CD4-positive, alpha-beta T cell (primary cell): ENCODE data around the gene CDRT4. TPM values are rescaled to one million over a fixed set of nuclear protein-coding genes. Genes with fewer than 3 reads are reported as not detected.

Experiments used
- ATAC-seq: fragments of 200-7000 bp; cut with Tn5 transposase; one replicate; pipeline ENCODE4 v1.10.0; 2022; ENCODE audit warnings: mild to moderate bottlenecking; ENCODE audit not compliant: poor library complexity
- CTCF ChIA-PET: fragments of 350-600 bp; sonication (Branson Sonifier 250); formaldehyde crosslinking; loops from one replicate; lab custom pipeline; 2021; ENCODE audit warnings: antibody characterized with exemption, inconsistent platforms; lab: Charles Lee
- POLR2A ChIA-PET: fragments of 350-600 bp; sonication (Branson Sonifier 250); formaldehyde crosslinking; loops from one replicate; lab custom pipeline; 2021; ENCODE audit warnings: antibody characterized with exemption, inconsistent platforms; lab: Charles Lee
- DNase-seq, 14 experiments: peaks; one replicate each; pipeline ENCODE4 v3.0.0-alpha.2; 2013 to 2020; ENCODE audit warnings: mixed read lengths in 2 of 14
- H3K27ac ChIP-seq, 2 donors: one replicate each; pipeline versions ENCODE4 v1.5.1 to v1.7.0; 2013; ENCODE audit warnings: low read length in 2 of 2, low read depth in 1 of 2, mild to moderate bottlenecking in 1 of 2
- H3K27me3 ChIP-seq, 2 experiments: 1 replicate in 1 of 2; 2 replicates in 1 of 2; pipeline versions ENCODE4 v1.6.1 to v1.7.0; 2013; ENCODE audit warnings: low read length in 2 of 2, control low read depth in 1 of 2, mild to moderate bottlenecking in 1 of 2, moderate library complexity in 1 of 2; ENCODE audit not compliant: insufficient read depth in 2 of 2, control insufficient read depth in 1 of 2
- H3K36me3 ChIP-seq: one replicate; pipeline ENCODE4 v1.6.1; 2013; ENCODE audit warnings: low read length, control low read depth; ENCODE audit not compliant: insufficient read depth
- H3K4me1 ChIP-seq: one replicate; pipeline ENCODE4 v1.6.1; 2013; ENCODE audit warnings: low read length, control low read depth; ENCODE audit not compliant: insufficient read depth
- H3K4me3 ChIP-seq: one replicate; pipeline ENCODE4 v1.5.1; 2013; ENCODE audit warnings: mild to moderate bottlenecking, low read length, moderate library complexity
- H3K9me3 ChIP-seq, 2 experiments: 1 replicate in 1 of 2; 2 replicates in 1 of 2; pipeline versions ENCODE4 v1.6.1 to v1.7.0; 2013; ENCODE audit warnings: low read length in 2 of 2, mild to moderate bottlenecking in 2 of 2, control low read depth in 1 of 2, moderate library complexity in 1 of 2; ENCODE audit not compliant: control insufficient read depth in 1 of 2, insufficient read depth in 1 of 2
- H3K27ac Mint-ChIP-seq: one replicate; pipeline ENCODE4 v1.8.0; 2020; ENCODE audit warnings: mixed read lengths
- H3K27me3 Mint-ChIP-seq: one replicate; pipeline ENCODE4 v1.8.0; 2021; ENCODE audit warnings: mixed read lengths
- H3K36me3 Mint-ChIP-seq: one replicate; pipeline ENCODE4 v1.8.0; 2021; ENCODE audit warnings: low read depth, mixed read lengths
- H3K4me1 Mint-ChIP-seq: one replicate; pipeline ENCODE4 v1.8.0; 2021; ENCODE audit warnings: low read depth, mixed read lengths
- H3K4me3 Mint-ChIP-seq: one replicate; pipeline ENCODE4 v1.8.0; 2020; ENCODE audit warnings: mild to moderate bottlenecking, mixed read lengths
- H3K9me3 Mint-ChIP-seq: one replicate; pipeline ENCODE4 v1.8.0; 2020; ENCODE audit warnings: mixed read lengths
- CTCF ChIP-seq: fragments of 200-600 bp; IDR thresholded peaks from one replicate; pipeline ENCODE4 v1.8.0; 2022; ENCODE audit warnings: antibody characterized with exemption, mild to moderate bottlenecking
- intact Hi-C, 2 experiments: fragments of 100-400 bp; cut with DNase I in 1 of 2; cut with micrococcal nuclease in 1 of 2; formaldehyde crosslinking; loops; one replicate each; pipeline versions ENCODE4 v1.15.1 to v1.9.0; 2023 to 2025; cut with DNase I, micrococcal nuclease
- total RNA-seq, 174 experiments: library from RNA in 2 of 174; stranded (reverse) in 2 of 174; gene quantifications; one replicate each; pipeline ENCODE4 v1.2.3 and lab custom pipeline; 2021 to 2026

The CDRT4 gene
- total RNA-seq, 2 experiments from 2014 or later = 0.89 to 3.3 TPM

- no peaks in the 10 kb centered on the region for H3K9me3 Mint-ChIP-seq
- Histone ChIP-seq H3K4me1 (peaks cover 10% of the 10 kb centered on the region), H3K27ac (no peak overlapping the region), H3K36me3 (peaks cover 10% of the 10 kb centered on the region), H3K27me3 (no peaks in the 10 kb centered on the region), H3K9me3 (no peaks in the 10 kb centered on the region), H3K4me3 (no peak overlapping the region)
- H3K27me3 Mint-ChIP-seq = no peaks in the 10 kb centered on the region
- DNase-seq (no peak), ATAC-seq (no peak)
- TF ChIP-seq CTCF = no peak
- peaks cover 29% of the 10 kb centered on the region for H3K36me3 Mint-ChIP-seq
- intact Hi-C loops = loop anchor here (1.0 to 2.0 kb wide), 2 partner anchors 246 to 247 kb away; no protein-coding TSS in a partner anchor
- ChIA-PET POLR2A (no interaction called here), CTCF (no interaction called here)
- no peak overlapping the region for H3K27ac Mint-ChIP-seq
- no peak overlapping the region for H3K4me3 Mint-ChIP-seq
- H3K4me1 Mint-ChIP-seq = peaks cover 6% of the 10 kb centered on the region
These were observed 36.3 kb upstream of the CDRT4 start for GRCh38 chr17:15503731-15504130.

- Mint-ChIP-seq H3K36me3 (peaks cover 28% of the 10 kb centered on the region), H3K9me3 (no peaks in the 10 kb centered on the region), H3K27ac (no peak overlapping the region), H3K4me3 (no peak overlapping the region), H3K4me1 (peaks cover 6% of the 10 kb centered on the region), H3K27me3 (no peaks in the 10 kb centered on the region)
- H3K9me3 ChIP-seq = no peaks in the 10 kb centered on the region
- ATAC-seq = peak; percentile 66
- no peak overlapping the region for H3K27ac ChIP-seq
- peak; percentile 21 to 75 (median 50) for DNase-seq
- no peaks in the 10 kb centered on the region for H3K27me3 ChIP-seq
- peaks cover 6% of the 10 kb centered on the region for H3K36me3 ChIP-seq
- peak; percentile 57 for TF ChIP-seq CTCF
- intact Hi-C loops = loop anchor here (1.0 to 2.0 kb wide), 2 partner anchors 245 to 246 kb away; no protein-coding TSS in a partner anchor
- peaks cover 10% of the 10 kb centered on the region for H3K4me1 ChIP-seq
- no peak overlapping the region for H3K4me3 ChIP-seq
- ChIA-PET POLR2A (interaction anchor here (1.2 kb wide), 1 partner anchor 8 kb away, joined by 4 read pairs; no protein-coding TSS in a partner anchor), CTCF (interaction anchor here (0.6 to 0.7 kb wide), 3 partner anchors 12 to 958 kb away, joined by 3 read pairs; no protein-coding TSS in a partner anchor)
These were observed 35.1 kb upstream of the CDRT4 start for GRCh38 chr17:15502369-15503112.

GRCh38 chr17:15501793-15502192, 34.4 kb upstream of the CDRT4 start:
- H3K4me1 Mint-ChIP-seq = peaks cover 6% of the 10 kb centered on the region
- H3K27me3 Mint-ChIP-seq = no peaks in the 10 kb centered on the region
- no peak overlapping the region for H3K27ac ChIP-seq
- no peaks in the 10 kb centered on the region for H3K9me3 ChIP-seq
- ChIA-PET CTCF (no interaction called here), POLR2A (no interaction called here)
- H3K9me3 Mint-ChIP-seq = no peaks in the 10 kb centered on the region
- no peak overlapping the region for H3K4me3 ChIP-seq
- H3K36me3 Mint-ChIP-seq = peaks cover 31% of the 10 kb centered on the region
- peaks cover 6% of the 10 kb centered on the region for H3K36me3 ChIP-seq
- intact Hi-C loops = loop anchor here in 1 of 2 experiments (2.0 kb wide), 1 partner anchor 245 kb away; no protein-coding TSS in a partner anchor
- TF ChIP-seq CTCF = no peak
- H3K27ac Mint-ChIP-seq = no peak overlapping the region
- H3K4me3 Mint-ChIP-seq = no peak overlapping the region
- ATAC-seq (no peak), DNase-seq (no peak)
- no peaks in the 10 kb centered on the region for H3K27me3 ChIP-seq
- peaks cover 10% of the 10 kb centered on the region for H3K4me1 ChIP-seq
